WTC11 (cell line): ENCODE measurements around the gene PDSS1. TPM values are rescaled to one million over a fixed set of nuclear protein-coding genes. Genes with fewer than 3 reads are reported as not detected.

Experiments
- ATAC-seq: fragments of 200-7000 bp; cut with Tn5 transposase; 2 replicates; pipeline ENCODE4 v1.10.0; 2021; ENCODE audit warnings: mild to moderate bottlenecking, moderate library complexity
- CTCF ChIA-PET: fragments of 300-600 bp; sonication (Branson Sonifier 250); formaldehyde crosslinking; loops from one replicate; lab custom pipeline; 2021; ENCODE audit warnings: antibody characterized with exemption; lab: Charles Lee
- POLR2A ChIA-PET: fragments of 350-600 bp; sonication (Branson Sonifier 250); formaldehyde crosslinking; loops from one replicate; lab custom pipeline; 2021; ENCODE audit warnings: antibody characterized with exemption; lab: Charles Lee
- DNase-seq: peaks from one replicate; pipeline ENCODE4 v3.0.0; 2021; ENCODE audit warnings: low spot score
- H3K27ac Mint-ChIP-seq: 2 replicates; pipeline ENCODE4 v1.8.0; 2021; ENCODE audit warnings: mixed read lengths
- H3K27me3 Mint-ChIP-seq: 2 replicates; pipeline ENCODE4 v1.8.0; 2021; ENCODE audit warnings: low read depth, mild to moderate bottlenecking, moderate library complexity, mixed read lengths
- H3K36me3 Mint-ChIP-seq: 2 replicates; pipeline ENCODE4 v1.8.0; 2021; ENCODE audit warnings: mixed read lengths
- H3K4me1 Mint-ChIP-seq: 2 replicates; pipeline ENCODE4 v1.8.0; 2022; ENCODE audit warnings: mixed read lengths
- H3K4me3 Mint-ChIP-seq: 2 replicates; pipeline ENCODE4 v1.8.0; 2021; ENCODE audit warnings: mild to moderate bottlenecking, moderate library complexity, mixed read lengths
- H3K9me3 Mint-ChIP-seq: 2 replicates; pipeline ENCODE4 v1.8.0; 2021; ENCODE audit warnings: mixed read lengths
- CTCF ChIP-seq: fragments of 200-600 bp; IDR thresholded peaks from 2 replicates; pipeline ENCODE4 v1.8.0; 2022; ENCODE audit warnings: antibody characterized with exemption
- E2F1 ChIP-seq: sonication (generic); formaldehyde crosslinking; IDR thresholded peaks from 2 replicates; pipeline ENCODE4 v1.8.0; 2022; ENCODE audit warnings: mild to moderate bottlenecking, missing genetic modification reagents
- ESRRA ChIP-seq: sonication (generic); formaldehyde crosslinking; IDR thresholded peaks from 2 replicates; pipeline ENCODE4 v1.8.1; 2022; ENCODE audit warnings: mild to moderate bottlenecking, missing genetic modification reagents, borderline replicate concordance
- ETV6 ChIP-seq: sonication (generic); formaldehyde crosslinking; IDR thresholded peaks from 2 replicates; pipeline ENCODE4 v1.8.1; 2022; ENCODE audit warnings: mild to moderate bottlenecking, missing genetic modification reagents
- HMGA2 ChIP-seq: fragments of 250-450 bp; sonication (Bioruptor Pico); IDR thresholded peaks from 2 replicates; pipeline ENCODE4 v1.4.0; 2021; ENCODE audit warnings: mild to moderate bottlenecking, moderate library complexity
- NFATC4 ChIP-seq: fragments of 250-450 bp; sonication (Bioruptor Pico); IDR thresholded peaks from 2 replicates; pipeline ENCODE4 v1.9.0; 2021; ENCODE audit warnings: mild to moderate bottlenecking
- NFYB ChIP-seq: sonication (generic); formaldehyde crosslinking; conservative IDR thresholded peaks from 2 replicates; pipeline ENCODE4 v1.8.0; 2022; ENCODE audit warnings: low read depth, missing genetic modification reagents
- NR3C1 ChIP-seq: sonication (generic); formaldehyde crosslinking; conservative IDR thresholded peaks from 2 replicates; pipeline ENCODE4 v1.8.1; 2023; ENCODE audit warnings: low read depth, mild to moderate bottlenecking, missing genetic modification reagents
- RELA ChIP-seq: sonication (generic); formaldehyde crosslinking; IDR thresholded peaks from 2 replicates; pipeline ENCODE4 v1.8.1; 2022; ENCODE audit warnings: missing genetic modification reagents, mild to moderate bottlenecking, borderline replicate concordance
- RORB ChIP-seq: fragments of 250-450 bp; sonication (Bioruptor Pico); IDR thresholded peaks from 2 replicates; pipeline ENCODE4 v1.9.0; 2021; ENCODE audit warnings: mild to moderate bottlenecking
- SOX15 ChIP-seq: fragments of 250-450 bp; sonication (Bioruptor Pico); IDR thresholded peaks from 2 replicates; pipeline ENCODE4 v1.9.0; 2021; ENCODE audit warnings: mild to moderate bottlenecking
- USF1 ChIP-seq: sonication (generic); formaldehyde crosslinking; IDR thresholded peaks from 2 replicates; pipeline ENCODE4 v1.8.0; 2022; ENCODE audit warnings: mild to moderate bottlenecking, missing genetic modification reagents
- ZNF121 ChIP-seq: sonication (generic); formaldehyde crosslinking; IDR thresholded peaks from 2 replicates; pipeline ENCODE4 v1.8.0; 2023; ENCODE audit warnings: missing genetic modification reagents
- ZNF416 ChIP-seq: fragments of 250-450 bp; sonication (Bioruptor Pico); IDR thresholded peaks from 2 replicates; pipeline ENCODE4 v1.9.0; 2021; ENCODE audit warnings: mild to moderate bottlenecking, inconsistent platforms
- ZNF512 ChIP-seq: sonication (generic); formaldehyde crosslinking; IDR thresholded peaks from 2 replicates; pipeline ENCODE4 v1.8.1; 2022; ENCODE audit warnings: missing genetic modification reagents, borderline replicate concordance
- ZSCAN18 ChIP-seq: fragments of 250-450 bp; sonication (Bioruptor Pico); IDR thresholded peaks from 2 replicates; pipeline ENCODE4 v2.1.2; 2022; ENCODE audit warnings: mild to moderate bottlenecking, moderate library complexity
- total RNA-seq: library from RNA; stranded (reverse); gene quantifications from 3 replicates; pipeline ENCODE4 v1.2.3, GENCODE V29; 2021
- TF ChIP-seq, protein P1 (sequence below): sonication (generic); formaldehyde crosslinking; IDR thresholded peaks from 2 replicates; pipeline ENCODE4 v1.8.1; 2023; ENCODE audit warnings: mild to moderate bottlenecking, missing genetic modification reagents, moderate library complexity
- TF ChIP-seq, protein P2 (sequence below): sonication (generic); formaldehyde crosslinking; IDR thresholded peaks from 2 replicates; pipeline ENCODE4 v1.8.1; 2023; ENCODE audit warnings: mild to moderate bottlenecking, moderate library complexity, missing genetic modification reagents
- TF ChIP-seq, protein P3 (sequence below): fragments of 250-450 bp; sonication (Bioruptor Pico); IDR thresholded peaks from 2 replicates; pipeline ENCODE4 v1.9.0; 2021; ENCODE audit warnings: mild to moderate bottlenecking
- TF ChIP-seq, protein P4 (sequence below): sonication (generic); formaldehyde crosslinking; IDR thresholded peaks from 2 replicates; pipeline ENCODE4 v1.8.1; 2023; ENCODE audit warnings: mild to moderate bottlenecking, missing genetic modification reagents, moderate library complexity

Gene PDSS1
- total RNA-seq, 1 experiment from 2014 or later = 13.6 TPM

DNA sequence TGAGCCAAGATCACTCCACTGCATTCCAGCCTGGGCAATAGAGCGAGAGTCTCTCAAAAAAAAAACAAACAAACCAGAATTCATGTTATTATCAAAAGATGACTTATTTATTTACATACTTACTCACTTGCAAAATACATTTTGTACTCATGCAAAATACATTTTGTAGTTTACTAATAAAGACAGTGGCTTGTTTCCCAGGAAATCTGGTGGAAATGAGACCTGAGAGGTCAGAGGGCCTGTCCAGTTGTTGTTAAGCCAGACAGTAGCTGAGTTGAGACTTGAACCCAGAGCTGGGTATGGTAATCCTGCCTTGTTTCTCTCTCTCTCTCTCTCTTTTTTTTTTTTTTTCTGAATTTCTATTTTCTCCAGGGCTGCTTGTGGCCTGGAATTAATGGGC is 29.5 kb downstream of the PDSS1 start:
- ChIA-PET CTCF (interaction anchor here (0.6 to 4.9 kb wide), 11 partner anchors 11 to 392 kb away, joined by 3 to 83 read pairs (median 6); no protein-coding TSS in a partner anchor), POLR2A (no interaction called here)
- Mint-ChIP-seq H3K4me1 (no peaks in the 10 kb centered on the region), H3K9me3 (no peaks in the 10 kb centered on the region), H3K27me3 (no peaks in the 10 kb centered on the region), H3K4me3 (no peak overlapping the region), H3K27ac (no peak overlapping the region), H3K36me3 (peaks cover 37% of the 10 kb centered on the region)
- TF ChIP-seq ZSCAN18 (CRISPR knock-in tag) (no peak), CTCF (no peak), HMGA2 (CRISPR knock-in tag) (no peak), USF1 (CRISPR knock-in tag) (no peak), NFYB (CRISPR knock-in tag) (no peak), RORB (CRISPR knock-in tag) (no peak), ESRRA (CRISPR knock-in tag) (no peak), RELA (CRISPR knock-in tag) (no peak), NR3C1 (CRISPR knock-in tag) (no peak), SOX15 (no peak), ZNF512 (CRISPR knock-in tag) (no peak), ETV6 (CRISPR knock-in tag) (no peak), NFATC4 (CRISPR knock-in tag) (no peak), ZNF416 (CRISPR knock-in tag) (no peak), E2F1 (no peak), ZNF121 (CRISPR knock-in tag) (no peak)
- TF ChIP-seq, protein P1, sequence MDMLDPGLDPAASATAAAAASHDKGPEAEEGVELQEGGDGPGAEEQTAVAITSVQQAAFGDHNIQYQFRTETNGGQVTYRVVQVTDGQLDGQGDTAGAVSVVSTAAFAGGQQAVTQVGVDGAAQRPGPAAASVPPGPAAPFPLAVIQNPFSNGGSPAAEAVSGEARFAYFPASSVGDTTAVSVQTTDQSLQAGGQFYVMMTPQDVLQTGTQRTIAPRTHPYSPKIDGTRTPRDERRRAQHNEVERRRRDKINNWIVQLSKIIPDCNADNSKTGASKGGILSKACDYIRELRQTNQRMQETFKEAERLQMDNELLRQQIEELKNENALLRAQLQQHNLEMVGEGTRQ = no peak
- TF ChIP-seq, protein P2, sequence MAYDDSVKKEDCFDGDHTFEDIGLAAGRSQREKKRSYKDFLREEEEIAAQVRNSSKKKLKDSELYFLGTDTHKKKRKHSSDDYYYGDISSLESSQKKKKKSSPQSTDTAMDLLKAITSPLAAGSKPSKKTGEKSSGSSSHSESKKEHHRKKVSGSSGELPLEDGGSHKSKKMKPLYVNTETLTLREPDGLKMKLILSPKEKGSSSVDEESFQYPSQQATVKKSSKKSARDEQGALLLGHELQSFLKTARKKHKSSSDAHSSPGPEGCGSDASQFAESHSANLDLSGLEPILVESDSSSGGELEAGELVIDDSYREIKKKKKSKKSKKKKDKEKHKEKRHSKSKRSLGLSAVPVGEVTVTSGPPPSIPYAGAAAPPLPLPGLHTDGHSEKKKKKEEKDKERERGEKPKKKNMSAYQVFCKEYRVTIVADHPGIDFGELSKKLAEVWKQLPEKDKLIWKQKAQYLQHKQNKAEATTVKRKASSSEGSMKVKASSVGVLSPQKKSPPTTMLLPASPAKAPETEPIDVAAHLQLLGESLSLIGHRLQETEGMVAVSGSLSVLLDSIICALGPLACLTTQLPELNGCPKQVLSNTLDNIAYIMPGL (CRISPR knock-in tag) = no peak
- TF ChIP-seq, protein P3, sequence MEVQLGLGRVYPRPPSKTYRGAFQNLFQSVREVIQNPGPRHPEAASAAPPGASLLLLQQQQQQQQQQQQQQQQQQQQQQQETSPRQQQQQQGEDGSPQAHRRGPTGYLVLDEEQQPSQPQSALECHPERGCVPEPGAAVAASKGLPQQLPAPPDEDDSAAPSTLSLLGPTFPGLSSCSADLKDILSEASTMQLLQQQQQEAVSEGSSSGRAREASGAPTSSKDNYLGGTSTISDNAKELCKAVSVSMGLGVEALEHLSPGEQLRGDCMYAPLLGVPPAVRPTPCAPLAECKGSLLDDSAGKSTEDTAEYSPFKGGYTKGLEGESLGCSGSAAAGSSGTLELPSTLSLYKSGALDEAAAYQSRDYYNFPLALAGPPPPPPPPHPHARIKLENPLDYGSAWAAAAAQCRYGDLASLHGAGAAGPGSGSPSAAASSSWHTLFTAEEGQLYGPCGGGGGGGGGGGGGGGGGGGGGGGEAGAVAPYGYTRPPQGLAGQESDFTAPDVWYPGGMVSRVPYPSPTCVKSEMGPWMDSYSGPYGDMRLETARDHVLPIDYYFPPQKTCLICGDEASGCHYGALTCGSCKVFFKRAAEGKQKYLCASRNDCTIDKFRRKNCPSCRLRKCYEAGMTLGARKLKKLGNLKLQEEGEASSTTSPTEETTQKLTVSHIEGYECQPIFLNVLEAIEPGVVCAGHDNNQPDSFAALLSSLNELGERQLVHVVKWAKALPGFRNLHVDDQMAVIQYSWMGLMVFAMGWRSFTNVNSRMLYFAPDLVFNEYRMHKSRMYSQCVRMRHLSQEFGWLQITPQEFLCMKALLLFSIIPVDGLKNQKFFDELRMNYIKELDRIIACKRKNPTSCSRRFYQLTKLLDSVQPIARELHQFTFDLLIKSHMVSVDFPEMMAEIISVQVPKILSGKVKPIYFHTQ (CRISPR knock-in tag) = no peak
- TF ChIP-seq, protein P4, sequence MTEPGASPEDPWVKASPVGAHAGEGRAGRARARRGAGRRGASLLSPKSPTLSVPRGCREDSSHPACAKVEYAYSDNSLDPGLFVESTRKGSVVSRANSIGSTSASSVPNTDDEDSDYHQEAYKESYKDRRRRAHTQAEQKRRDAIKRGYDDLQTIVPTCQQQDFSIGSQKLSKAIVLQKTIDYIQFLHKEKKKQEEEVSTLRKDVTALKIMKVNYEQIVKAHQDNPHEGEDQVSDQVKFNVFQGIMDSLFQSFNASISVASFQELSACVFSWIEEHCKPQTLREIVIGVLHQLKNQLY (CRISPR knock-in tag) = no peak
- no peak for DNase-seq
- ATAC-seq = no peak
